CD4-positive, alpha-beta T cell treated with Interleukin-4 for 1 hour (primary cell): ENCODE data around the gene SFSWAP.

Experiments used
- DNase-seq, 2 donors: peaks; one replicate each; pipeline ENCODE4 v3.0.0-alpha.2; 2020 to 2022

SFSWAP gene

GRCh38 chr12:131825146-131825892, 114.4 kb downstream of the SFSWAP start:
- DNase-seq = no peak

DNA sequence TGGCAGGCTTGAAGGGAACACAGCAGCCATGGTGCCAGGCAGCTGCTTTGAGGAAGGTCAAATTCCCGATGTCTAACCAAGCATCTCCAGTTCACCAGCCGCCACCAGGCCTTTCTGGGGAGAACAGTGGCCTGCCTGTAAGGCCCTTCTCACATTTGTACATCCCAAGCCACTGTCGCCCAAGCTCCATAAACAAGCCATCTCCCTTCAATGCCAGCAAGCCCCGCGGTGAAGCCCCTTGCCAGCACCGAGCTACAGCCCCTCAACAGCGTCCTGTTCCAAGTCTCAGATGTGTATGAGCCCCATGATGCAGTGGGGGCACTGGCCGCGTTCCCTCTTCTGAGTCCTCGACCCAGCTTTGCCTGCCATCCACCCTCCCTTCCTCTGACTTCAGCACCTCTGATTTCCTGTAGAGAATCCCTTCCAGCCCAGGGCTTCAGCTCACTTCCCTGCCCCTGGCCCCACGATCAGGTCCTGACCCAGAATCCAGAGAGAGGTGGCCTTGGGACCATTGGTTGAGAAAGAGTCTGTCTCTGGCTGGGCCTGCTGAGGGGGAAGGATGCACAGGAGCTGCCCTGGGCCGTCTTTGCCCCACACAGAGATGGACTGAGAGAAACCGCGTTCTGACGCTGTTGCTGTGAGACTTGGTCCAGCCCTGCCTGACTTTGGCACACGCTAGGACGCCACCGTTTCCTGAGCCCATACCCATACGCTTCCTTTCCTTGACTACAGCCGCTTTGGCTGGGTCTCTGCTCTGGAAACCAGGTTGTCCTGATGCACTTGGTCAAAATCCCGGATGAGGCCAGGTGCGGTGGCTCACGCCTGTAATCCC, 115.4 kb downstream of the SFSWAP start:
- no peak for DNase-seq

GRCh38 chr12:131827961-131828534, 117.2 kb downstream of the SFSWAP start, which contains the start of gene MMP17:
Gene MMP17, plus strand, starts transcription at chr12:131828393. Its CDS starts 102 bp downstream, at chr12:131828495.
- peak in 1 of 2 donors; percentile 45 for DNase-seq

GRCh38 chr12:131828671-131829355, 117.9 kb downstream of the SFSWAP start:
- DNase-seq = no peak

DNA sequence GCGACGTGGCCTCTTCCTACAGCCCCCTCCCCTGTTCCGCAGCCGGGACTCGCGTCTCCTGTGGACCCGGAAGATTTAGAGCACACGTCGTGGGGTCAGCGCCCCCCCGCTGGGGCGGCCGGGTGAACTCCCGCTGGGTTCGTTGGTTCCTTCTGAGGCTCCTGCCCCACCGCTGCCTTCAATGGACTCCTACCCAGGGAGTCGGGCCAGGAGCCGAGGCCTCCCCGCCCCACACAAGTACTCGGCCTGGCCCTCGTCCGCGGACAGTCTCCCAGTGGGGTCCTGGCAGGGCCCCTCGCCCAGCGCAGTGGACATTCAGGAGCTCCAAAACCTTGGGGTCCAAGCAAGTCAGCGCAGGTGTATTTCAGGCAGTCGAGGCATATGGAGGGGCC, 118.5 kb downstream of the SFSWAP start:
- no peak for DNase-seq

DNA sequence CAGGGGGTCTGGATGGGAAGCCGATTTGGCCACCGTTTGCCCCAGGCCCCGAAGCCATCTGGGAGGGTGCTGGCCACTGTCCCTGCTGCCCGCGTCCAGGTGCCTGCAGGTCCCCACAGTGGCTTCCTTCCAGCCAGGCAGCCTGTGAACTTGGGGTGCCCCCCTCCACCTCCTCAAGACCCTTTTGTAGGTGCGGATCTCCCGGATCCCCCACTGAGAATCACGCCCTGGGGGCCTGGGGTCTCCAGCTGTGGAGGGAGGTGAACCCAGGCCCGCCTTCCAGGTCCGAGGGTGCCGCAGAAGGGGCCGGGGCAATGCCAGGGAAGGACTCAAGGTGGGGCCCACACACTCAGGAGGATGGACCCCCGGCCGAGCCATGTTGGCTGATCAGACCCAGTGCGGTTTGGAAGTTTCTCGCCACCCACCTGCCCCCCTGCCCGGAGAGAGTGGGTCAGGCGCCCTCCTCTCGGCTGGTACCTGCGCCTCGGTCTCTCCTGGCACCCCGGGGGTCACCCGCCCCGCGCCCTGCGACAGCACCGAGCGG, 119.0 kb downstream of the SFSWAP start:
- DNase-seq = no peak

DNA sequence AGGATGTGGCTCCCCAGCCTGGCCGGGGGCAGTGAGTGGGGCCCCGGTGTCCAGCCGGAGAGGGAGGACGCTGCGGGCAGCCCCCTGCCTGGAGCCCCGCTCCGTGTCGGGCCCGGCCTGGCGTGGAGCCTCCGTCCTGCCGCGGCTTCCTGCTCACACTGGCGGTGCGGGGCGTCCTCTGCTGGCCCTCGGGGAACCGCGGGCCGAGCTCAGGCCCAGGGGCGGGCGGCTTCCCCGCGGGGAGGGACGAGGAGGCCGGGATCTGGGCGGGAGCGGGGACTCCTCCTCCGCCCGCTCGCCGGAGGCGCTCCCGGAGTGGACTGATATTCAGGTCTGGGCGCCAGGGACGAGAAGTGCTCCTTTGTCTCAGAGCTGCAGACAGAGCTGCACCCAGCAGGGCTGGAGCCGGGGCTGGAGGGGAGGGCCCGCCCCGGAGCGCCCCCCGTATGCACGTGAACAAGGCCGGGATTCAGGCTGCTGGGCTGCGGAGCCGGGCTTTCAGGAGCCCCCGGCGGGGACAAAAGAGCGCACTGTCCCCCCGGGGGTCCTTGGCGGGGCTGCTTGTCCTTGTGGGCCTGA, 119.5 kb downstream of the SFSWAP start:
- peak in 1 of 2 donors; percentile 61 for DNase-seq

DNA sequence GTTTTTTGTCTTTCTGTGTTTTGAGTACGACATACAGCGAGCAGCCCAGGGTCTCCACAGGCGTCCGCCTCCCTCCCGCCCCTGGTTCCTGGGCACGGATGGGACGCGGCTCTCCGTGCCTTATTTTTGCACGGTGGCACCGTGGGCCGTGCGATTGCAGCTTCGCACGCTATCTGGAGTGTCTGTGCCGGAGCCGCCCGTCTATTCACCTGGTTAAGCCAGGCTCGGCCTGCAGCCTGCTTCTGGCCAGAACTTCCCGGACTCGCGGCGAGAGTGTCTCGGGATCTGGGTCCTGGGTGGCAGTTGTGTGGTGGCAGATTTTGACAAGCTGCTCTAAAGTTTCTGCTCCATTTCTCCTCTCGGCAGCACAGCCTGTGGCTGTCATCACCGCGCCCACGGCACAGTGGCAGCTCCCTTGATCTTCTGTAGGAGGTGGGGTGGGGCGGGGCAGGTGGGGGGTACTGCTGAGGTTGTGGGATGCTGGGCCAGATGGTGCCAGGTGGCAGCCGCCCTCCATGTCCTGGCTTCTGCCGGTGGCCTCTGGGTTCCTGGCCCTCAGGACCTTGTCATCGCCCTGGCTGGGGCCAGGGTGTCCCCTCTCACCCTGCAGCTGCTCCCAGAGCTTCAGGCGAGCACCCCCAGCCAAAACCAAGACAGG, 120.2 kb downstream of the SFSWAP start:
- DNase-seq = no peak

GRCh38 chr12:131831635-131832041, 120.7 kb downstream of the SFSWAP start:
- no peak for DNase-seq

- DNase-seq = no peak
These were observed 121.7 kb downstream of the SFSWAP start for GRCh38 chr12:131832321-131833231.

DNA sequence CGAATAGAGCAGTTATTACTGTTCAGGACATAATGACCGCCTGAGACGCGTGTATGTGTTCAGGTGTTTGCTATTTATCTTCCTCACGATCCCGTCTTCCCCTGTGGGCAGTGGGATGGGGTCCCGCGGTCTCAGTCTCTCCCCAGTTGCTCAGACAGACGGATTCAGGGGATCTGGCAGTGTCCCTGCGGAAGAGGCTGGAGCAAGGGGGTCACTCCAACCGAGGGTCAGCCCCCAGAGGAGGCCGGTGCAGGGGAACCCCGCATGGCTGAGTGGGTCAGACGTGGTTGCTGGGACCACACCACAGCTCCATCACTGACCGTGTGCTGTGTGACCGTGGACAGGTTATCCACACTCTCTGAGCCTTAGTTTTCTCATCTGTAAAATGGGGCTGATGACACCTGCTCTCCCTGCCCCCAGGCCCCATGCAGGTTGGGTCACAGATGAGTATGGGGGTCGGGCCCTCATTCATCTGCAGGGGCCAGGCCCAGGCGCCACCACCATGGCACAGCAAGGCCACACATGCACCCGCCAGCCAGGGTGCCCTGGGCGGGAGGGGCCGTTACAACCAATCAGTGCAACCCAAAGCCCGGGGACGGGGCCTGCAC, 122.5 kb downstream of the SFSWAP start:
- no peak for DNase-seq

DNA sequence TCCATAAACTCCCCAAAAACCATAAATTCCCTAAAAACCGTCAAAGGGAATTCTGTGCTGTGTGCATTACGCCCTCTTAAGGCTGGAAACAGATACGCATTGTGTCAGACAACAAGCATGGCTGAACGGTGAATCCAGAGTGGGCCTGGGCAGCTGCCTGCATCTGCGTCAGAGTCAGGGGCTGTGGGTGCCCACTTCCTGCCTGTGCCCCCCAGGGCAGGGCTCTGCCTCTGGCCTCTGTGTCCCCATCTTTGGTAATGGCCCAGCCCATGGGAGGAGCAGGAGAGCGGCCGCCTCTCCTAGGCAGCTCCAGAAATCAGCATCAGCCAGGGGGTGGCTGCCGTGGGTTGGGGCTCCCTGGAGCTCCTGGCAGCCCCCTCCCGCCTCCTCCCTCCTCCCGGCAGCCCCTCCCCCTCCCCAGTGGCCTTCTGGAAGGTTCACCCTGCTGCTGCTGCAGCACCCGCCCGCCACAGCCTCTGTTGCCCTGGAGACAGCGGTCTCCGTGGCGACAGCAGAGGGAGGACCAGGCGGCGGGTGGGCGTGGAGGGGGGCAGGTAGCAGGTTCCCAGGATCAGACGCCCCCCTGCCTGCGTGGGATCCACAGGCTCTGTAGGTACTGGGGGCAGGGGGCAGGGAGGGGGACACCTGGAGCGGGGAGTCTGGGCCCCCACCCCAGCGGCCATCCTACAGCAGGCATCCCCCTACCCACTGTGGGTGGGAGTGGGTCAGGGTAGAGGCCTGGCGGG, 123.2 kb downstream of the SFSWAP start:
- DNase-seq = no peak

- DNase-seq = no peak
These were observed 124.1 kb downstream of the SFSWAP start for GRCh38 chr12:131834798-131835615.

- DNase-seq = no peak
These were observed 124.8 kb downstream of the SFSWAP start for GRCh38 chr12:131835616-131836171.

- DNase-seq = no peak
These were observed 125.3 kb downstream of the SFSWAP start for GRCh38 chr12:131836193-131836592.

DNA sequence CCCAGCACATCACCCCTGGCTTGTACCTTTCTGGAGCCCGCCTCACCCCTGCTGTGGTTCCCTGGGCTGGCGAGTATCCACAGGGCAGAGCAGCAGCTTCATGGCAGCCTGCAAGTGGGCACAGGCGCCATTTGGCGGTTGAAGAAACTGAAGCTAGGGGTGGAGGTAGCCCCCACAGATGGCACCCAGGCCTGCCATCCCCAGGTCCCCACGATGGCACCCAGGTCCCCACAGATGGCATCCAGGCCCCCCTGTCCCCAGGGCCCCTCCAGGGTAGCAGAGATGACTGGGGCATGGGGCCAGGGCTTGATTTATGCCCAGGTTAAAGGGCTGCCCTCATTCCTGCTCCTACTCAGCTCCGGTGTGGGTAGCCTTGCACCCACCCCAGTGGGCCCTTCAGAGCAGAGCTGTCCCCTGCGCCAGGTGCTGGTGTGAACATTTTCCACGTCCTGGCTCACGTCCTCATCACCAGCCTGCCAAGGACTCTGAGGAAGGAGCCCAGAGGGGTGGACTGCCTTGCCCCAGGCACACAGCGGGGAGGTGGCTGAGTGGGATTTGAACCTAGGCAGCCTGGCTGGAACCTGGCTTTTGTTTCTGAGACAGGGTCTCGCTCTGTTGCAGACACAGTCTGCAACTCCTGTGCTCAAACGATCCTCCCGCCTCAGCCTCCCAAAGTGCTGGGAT, 126.0 kb downstream of the SFSWAP start:
- DNase-seq = no peak

DNA sequence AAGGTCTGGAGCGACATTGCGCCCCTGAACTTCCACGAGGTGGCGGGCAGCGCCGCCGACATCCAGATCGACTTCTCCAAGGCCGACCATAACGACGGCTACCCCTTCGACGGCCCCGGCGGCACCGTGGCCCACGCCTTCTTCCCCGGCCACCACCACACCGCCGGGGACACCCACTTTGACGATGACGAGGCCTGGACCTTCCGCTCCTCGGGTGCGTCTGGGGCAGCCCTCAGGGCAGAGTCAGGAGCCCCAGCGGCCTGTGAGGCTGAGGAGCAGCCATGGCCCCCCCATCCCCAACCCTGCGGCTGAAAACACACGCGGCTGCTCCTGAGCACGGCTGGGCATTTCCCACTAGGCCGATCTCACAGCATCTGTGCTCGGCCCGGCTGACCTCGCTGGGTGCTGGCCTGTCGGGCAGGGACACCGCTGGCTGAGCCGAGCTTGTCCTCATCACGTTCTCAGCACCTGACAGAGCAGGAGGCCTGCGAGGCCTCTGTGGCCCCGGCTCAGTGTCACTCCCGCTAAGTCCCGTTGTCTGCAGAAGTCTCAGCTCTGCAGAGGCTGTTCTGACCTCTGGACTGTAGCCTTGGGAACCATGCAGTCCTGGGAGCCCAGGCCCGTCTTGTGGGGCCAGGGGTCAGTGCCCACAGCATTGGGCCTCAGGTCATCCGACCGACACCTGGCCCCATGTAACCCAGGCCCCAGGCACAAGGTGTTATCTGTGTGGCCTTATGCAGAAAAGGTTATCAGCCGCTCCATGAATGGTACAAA, 129.9 kb downstream of the SFSWAP start:
- no peak for DNase-seq
